Endodermal cell (in vitro differentiated cells): Measurements from ENCODE around the gene CEP164. TPM values are rescaled to one million over a fixed set of nuclear protein-coding genes. Genes with fewer than 3 reads are reported as not detected.

ENCODE experiments used
- DNase-seq: peaks from one replicate; pipeline ENCODE4 v3.0.0-alpha.2; 2017
- H3K27ac ChIP-seq: 2 replicates; pipeline ENCODE4 v1.5.1; 2013; ENCODE audit warnings: mild to moderate bottlenecking, low read depth, low read length, moderate library complexity
- H3K27me3 ChIP-seq: 2 replicates; pipeline ENCODE4 v1.6.1; 2013; ENCODE audit warnings: mild to moderate bottlenecking, low read length, moderate library complexity; ENCODE audit not compliant: insufficient read depth, control insufficient read depth, poor library complexity, severe bottlenecking
- H3K36me3 ChIP-seq: 2 replicates; pipeline ENCODE4 v1.7.0; 2013; ENCODE audit warnings: mild to moderate bottlenecking, low read length, moderate library complexity; ENCODE audit not compliant: control insufficient read depth, insufficient read depth
- H3K4me1 ChIP-seq: one replicate; pipeline ENCODE4 v1.7.0; 2013; ENCODE audit warnings: low read length; ENCODE audit not compliant: control insufficient read depth, insufficient read depth
- H3K4me3 ChIP-seq: 2 replicates; pipeline ENCODE4 v1.5.1; 2013; ENCODE audit warnings: mild to moderate bottlenecking, low read length, moderate library complexity
- H3K9ac ChIP-seq: 2 replicates; pipeline ENCODE4 v1.6.1; 2013; ENCODE audit warnings: mild to moderate bottlenecking, low read length, moderate library complexity; ENCODE audit not compliant: poor library complexity, severe bottlenecking; ENCODE audit errors: extremely low read depth
- H3K9me3 ChIP-seq: 2 replicates; pipeline ENCODE4 v1.6.1; 2013; ENCODE audit warnings: mild to moderate bottlenecking, low read length, moderate library complexity; ENCODE audit not compliant: control insufficient read depth
- H3K27ac Mint-ChIP-seq: 2 replicates; pipeline ENCODE4 v1.8.0; 2020; ENCODE audit warnings: mixed read lengths
- H3K27me3 Mint-ChIP-seq: 2 replicates; pipeline ENCODE4 v1.8.0; 2021; ENCODE audit warnings: mild to moderate bottlenecking, mixed read lengths; ENCODE audit not compliant: insufficient read depth
- H3K36me3 Mint-ChIP-seq: 2 replicates; pipeline ENCODE4 v1.8.0; 2020; ENCODE audit warnings: low read depth, mixed read lengths
- H3K4me1 Mint-ChIP-seq: 2 replicates; pipeline ENCODE4 v1.8.0; 2020; ENCODE audit warnings: mixed read lengths
- H3K4me3 Mint-ChIP-seq: 2 replicates; pipeline ENCODE4 v1.8.0; 2020; ENCODE audit warnings: mild to moderate bottlenecking, moderate library complexity, mixed read lengths
- H3K9me3 Mint-ChIP-seq: 2 replicates; pipeline ENCODE4 v1.8.0; 2020; ENCODE audit warnings: mild to moderate bottlenecking, mixed read lengths
- CTCF ChIP-seq: fragments of 200-600 bp; sonication (generic); conservative IDR thresholded peaks from 2 replicates; pipeline ENCODE4 v1.5.0; 2021; ENCODE audit warnings: antibody characterized with exemption, mild to moderate bottlenecking
- WGBS, 2 experiments: methylation state at CpG; one replicate each; pipeline versions ENCODE4 v1.1.5 to v1.1.7; 2013; ENCODE audit warnings: missing lambda C conversion rate in 2 of 2, mixed read lengths in 1 of 2; ENCODE audit not compliant: insufficient coverage in 1 of 2, insufficient read length in 1 of 2; 5-methylcytosine and 5-hydroxymethylcytosine counted together
- total RNA-seq, 2 donors: library from RNA; stranded (reverse); fragmentation: NEBNext Ultra II Directional in 1 of 2; extraction: Animal tissue kit (Norgen Biotek cat#: 25700) in 1 of 2; gene quantifications; 2 replicates in 1 of 2; 3 replicates in 1 of 2; pipeline ENCODE4 v1.2.1, GENCODE V29; 2021

CEP164 gene
- total RNA-seq, 2 donors from 2014 or later, result 32.7 to 33.6 TPM

- Histone ChIP-seq H3K9ac (no peak overlapping the region), H3K27ac (no peak overlapping the region), H3K36me3 (no peaks in the 10 kb centered on the region), H3K4me3 (no peak overlapping the region), H3K9me3 (peaks cover 2% of the 10 kb centered on the region), H3K27me3 (no peaks in the 10 kb centered on the region), H3K4me1 (no peaks in the 10 kb centered on the region)
- no peak for TF ChIP-seq CTCF
- Mint-ChIP-seq H3K27me3 (peaks cover 5% of the 10 kb centered on the region), H3K9me3 (peaks cover 5% of the 10 kb centered on the region), H3K36me3 (no peaks in the 10 kb centered on the region), H3K4me3 (no peak overlapping the region), H3K27ac (no peak overlapping the region), H3K4me1 (peaks cover 2% of the 10 kb centered on the region)
- WGBS, 2 experiments, result 74 to 88% methylated on average over 6 to 16 of the region's 16 CpGs
- peak; percentile 37 for DNase-seq
Measured at GRCh38 chr11:117459123-117459978, 131.7 kb downstream of the CEP164 start.

- no peak for DNase-seq
- Mint-ChIP-seq H3K4me3 (no peak overlapping the region), H3K27me3 (peaks cover 5% of the 10 kb centered on the region), H3K9me3 (no peaks in the 10 kb centered on the region), H3K4me1 (peaks cover 2% of the 10 kb centered on the region), H3K27ac (no peak overlapping the region), H3K36me3 (no peaks in the 10 kb centered on the region)
- no peak for TF ChIP-seq CTCF
- no peak overlapping the region for H3K27ac ChIP-seq
- no peaks in the 10 kb centered on the region for H3K9me3 ChIP-seq
- no peaks in the 10 kb centered on the region for H3K27me3 ChIP-seq
- H3K36me3 ChIP-seq, result no peaks in the 10 kb centered on the region
- H3K9ac ChIP-seq, result no peak overlapping the region
- no peaks in the 10 kb centered on the region for H3K4me1 ChIP-seq
- WGBS, 2 experiments, result 96 to 100% methylated on average over 1 to 5 of the region's 5 CpGs
- no peak overlapping the region for H3K4me3 ChIP-seq
Measured at GRCh38 chr11:117459979-117460300, 132.3 kb downstream of the CEP164 start.

- Mint-ChIP-seq H3K4me3 (no peak overlapping the region), H3K4me1 (peaks cover 2% of the 10 kb centered on the region), H3K36me3 (no peaks in the 10 kb centered on the region), H3K27ac (no peak overlapping the region), H3K27me3 (peaks cover 5% of the 10 kb centered on the region), H3K9me3 (no peaks in the 10 kb centered on the region)
- Histone ChIP-seq H3K4me1 (no peaks in the 10 kb centered on the region), H3K4me3 (no peak overlapping the region), H3K9me3 (no peaks in the 10 kb centered on the region), H3K27me3 (no peaks in the 10 kb centered on the region), H3K36me3 (no peaks in the 10 kb centered on the region), H3K9ac (no peak overlapping the region), H3K27ac (no peak overlapping the region)
- 90 to 100% methylated on average over 3 to 16 of the region's 16 CpGs for WGBS, 2 experiments
- DNase-seq, result no peak
- TF ChIP-seq CTCF, result no peak
Measured at GRCh38 chr11:117461396-117462182, 133.9 kb downstream of the CEP164 start.
